Measurements from ENCODE around the gene PDPN.

The PDPN gene

GRCh38 chr1:13620825-13621224, 37.2 kb downstream of the PDPN start:
- H3K27ac ChIP-seq (ENCODE audit: low read length), result no peak overlapping the region
- H3K36me3 ChIP-seq (ENCODE audit: control insufficient read depth, low read depth, low read length), result peaks cover 18% of the 10 kb centered on the region
- H3K4me3 ChIP-seq (ENCODE audit: low read length), result no peak overlapping the region
- H3K9ac ChIP-seq (ENCODE audit: low read length), result no peak overlapping the region
- H3K4me1 ChIP-seq (ENCODE audit: control insufficient read depth, low read depth, low read length), result peaks cover 5% of the 10 kb centered on the region
- no peaks in the 10 kb centered on the region for H3K9me3 ChIP-seq (ENCODE audit: control insufficient read depth, low read depth, low read length)
- H3K27me3 ChIP-seq (ENCODE audit: control insufficient read depth, insufficient read depth, low read length), result no peaks in the 10 kb centered on the region

DNA sequence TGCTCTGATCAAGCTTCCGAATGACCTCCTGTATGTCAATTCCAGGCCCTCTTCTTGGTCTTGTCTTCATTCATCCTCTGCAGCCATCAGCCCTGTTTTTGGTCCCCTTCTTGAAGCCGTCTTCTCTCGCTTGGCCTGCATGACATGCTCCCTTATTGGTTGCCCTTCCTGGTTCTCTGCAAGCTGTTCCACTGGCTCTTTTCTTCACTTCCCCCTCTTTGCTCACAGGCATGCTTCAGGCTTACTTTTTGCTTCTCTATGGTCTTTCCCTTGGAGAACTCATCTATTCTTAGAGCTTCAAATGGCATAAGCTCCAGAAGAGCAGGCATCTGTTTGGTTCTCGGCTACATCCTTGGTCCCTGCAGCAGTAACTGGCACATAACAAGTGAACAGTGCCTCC, 38.8 kb downstream of the PDPN start:
- H3K27me3 ChIP-seq (ENCODE audit: control insufficient read depth, insufficient read depth, low read length), result no peaks in the 10 kb centered on the region
- no peaks in the 10 kb centered on the region for H3K9me3 ChIP-seq (ENCODE audit: control insufficient read depth, low read depth, low read length)
- peaks cover 2% of the 10 kb centered on the region for H3K36me3 ChIP-seq (ENCODE audit: control insufficient read depth, low read depth, low read length)
- no peak overlapping the region for H3K4me3 ChIP-seq (ENCODE audit: low read length)
- no peak overlapping the region for H3K27ac ChIP-seq (ENCODE audit: low read length)
- H3K9ac ChIP-seq (ENCODE audit: low read length), result no peak overlapping the region
- H3K4me1 ChIP-seq (ENCODE audit: control insufficient read depth, low read depth, low read length), result peaks cover 5% of the 10 kb centered on the region

GRCh38 chr1:13623021-13623637, 39.5 kb downstream of the PDPN start:
- Histone ChIP-seq H3K36me3 (ENCODE audit: control insufficient read depth, low read depth, low read length) (no peaks in the 10 kb centered on the region), H3K9ac (ENCODE audit: low read length) (no peak overlapping the region), H3K9me3 (ENCODE audit: control insufficient read depth, low read depth, low read length) (no peaks in the 10 kb centered on the region)

DNA sequence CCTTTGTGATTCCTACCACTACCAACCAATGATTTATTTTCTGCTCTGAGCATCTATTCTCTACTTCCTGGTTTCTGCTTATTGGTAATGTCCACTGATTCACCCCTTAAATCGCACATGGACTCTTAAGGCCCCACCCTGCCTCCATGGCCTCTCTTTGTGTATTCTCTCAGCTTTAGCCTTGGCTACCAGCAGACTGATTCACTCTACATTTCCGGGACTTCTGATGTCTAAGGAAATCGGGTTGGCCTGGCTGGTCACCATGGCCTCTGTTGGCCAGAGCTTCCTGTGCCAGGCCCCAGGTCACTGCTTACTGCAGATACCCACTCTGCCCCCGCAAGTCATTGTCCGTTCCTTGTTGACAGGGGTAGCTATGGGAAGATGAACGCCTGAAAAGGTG, 40.9 kb downstream of the PDPN start:
- Histone ChIP-seq H3K9me3 (ENCODE audit: control insufficient read depth, low read depth, low read length) (no peaks in the 10 kb centered on the region), H3K27me3 (ENCODE audit: control insufficient read depth, insufficient read depth, low read length) (no peaks in the 10 kb centered on the region), H3K36me3 (ENCODE audit: control insufficient read depth, low read depth, low read length) (no peaks in the 10 kb centered on the region)

More at GRCh38 chr1:13623021-13623637, 39.5 kb downstream of the PDPN start:
- no peak overlapping the region for H3K27ac ChIP-seq (ENCODE audit: low read length)
- no peak overlapping the region for H3K4me3 ChIP-seq (ENCODE audit: low read length)
- peaks cover 5% of the 10 kb centered on the region for H3K4me1 ChIP-seq (ENCODE audit: control insufficient read depth, low read depth, low read length)
- H3K27me3 ChIP-seq (ENCODE audit: control insufficient read depth, insufficient read depth, low read length), result no peaks in the 10 kb centered on the region

DNA sequence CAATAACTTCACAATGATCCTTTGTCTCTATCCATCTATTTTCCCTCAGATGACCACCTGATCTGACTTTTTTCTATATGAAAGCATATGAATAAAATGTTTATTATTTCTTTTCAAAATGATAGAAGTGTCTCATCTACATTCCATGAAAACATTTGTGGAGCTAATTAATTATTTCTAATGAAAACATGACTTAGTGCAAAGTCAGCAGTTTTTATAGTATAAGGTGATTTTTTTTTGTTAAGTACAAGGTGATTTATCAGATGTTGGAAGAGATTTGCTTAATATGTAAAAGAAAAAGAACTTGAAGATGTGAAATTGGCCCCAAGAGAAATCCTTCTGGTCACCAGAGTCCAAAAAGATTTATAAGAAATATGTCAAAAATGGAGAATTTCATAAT, 43.5 kb downstream of the PDPN start:
- no peaks in the 10 kb centered on the region for H3K9me3 ChIP-seq (ENCODE audit: control insufficient read depth, low read depth, low read length)
- no peak overlapping the region for H3K9ac ChIP-seq (ENCODE audit: low read length)
- no peaks in the 10 kb centered on the region for H3K4me1 ChIP-seq (ENCODE audit: control insufficient read depth, low read depth, low read length)
- no peak overlapping the region for H3K27ac ChIP-seq (ENCODE audit: low read length)
- no peaks in the 10 kb centered on the region for H3K27me3 ChIP-seq (ENCODE audit: control insufficient read depth, insufficient read depth, low read length)
- no peak overlapping the region for H3K4me3 ChIP-seq (ENCODE audit: low read length)
- H3K36me3 ChIP-seq (ENCODE audit: control insufficient read depth, low read depth, low read length), result no peaks in the 10 kb centered on the region

More for the DNA sequence above, 40.9 kb downstream of the PDPN start:
- Histone ChIP-seq H3K9ac (ENCODE audit: low read length) (no peak overlapping the region), H3K4me1 (ENCODE audit: control insufficient read depth, low read depth, low read length) (peaks cover 3% of the 10 kb centered on the region), H3K4me3 (ENCODE audit: low read length) (no peak overlapping the region), H3K27ac (ENCODE audit: low read length) (no peak overlapping the region)

DNA sequence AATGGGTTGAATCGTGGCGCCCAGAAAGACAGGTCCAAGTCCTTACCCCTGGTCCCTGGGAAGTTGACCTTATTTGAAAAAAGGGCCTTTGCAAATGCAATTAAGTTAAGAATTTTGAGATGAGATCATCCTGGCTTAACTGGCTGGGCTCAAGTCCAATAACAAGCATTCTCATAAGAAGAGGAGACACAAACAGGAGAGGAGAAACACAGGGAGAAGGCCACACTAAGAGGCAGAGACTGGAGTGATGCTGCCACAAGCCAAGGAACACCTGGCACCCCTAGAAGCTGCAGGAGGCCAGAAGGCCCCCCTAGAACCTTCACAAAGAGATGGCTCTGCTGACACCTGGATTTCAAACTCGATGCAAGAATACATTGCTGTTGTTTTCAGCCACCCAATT, 44.6 kb downstream of the PDPN start:
- Histone ChIP-seq H3K4me1 (ENCODE audit: control insufficient read depth, low read depth, low read length) (no peaks in the 10 kb centered on the region), H3K27ac (ENCODE audit: low read length) (no peak overlapping the region), H3K27me3 (ENCODE audit: control insufficient read depth, insufficient read depth, low read length) (no peaks in the 10 kb centered on the region), H3K9ac (ENCODE audit: low read length) (no peak overlapping the region), H3K36me3 (ENCODE audit: control insufficient read depth, low read depth, low read length) (no peaks in the 10 kb centered on the region), H3K9me3 (ENCODE audit: control insufficient read depth, low read depth, low read length) (no peaks in the 10 kb centered on the region), H3K4me3 (ENCODE audit: low read length) (no peak overlapping the region)

GRCh38 chr1:13628711-13629110, 45.1 kb downstream of the PDPN start:
- Histone ChIP-seq H3K9me3 (ENCODE audit: control insufficient read depth, low read depth, low read length) (no peaks in the 10 kb centered on the region), H3K27me3 (ENCODE audit: control insufficient read depth, insufficient read depth, low read length) (no peaks in the 10 kb centered on the region), H3K4me3 (ENCODE audit: low read length) (no peak overlapping the region), H3K4me1 (ENCODE audit: control insufficient read depth, low read depth, low read length) (no peaks in the 10 kb centered on the region), H3K36me3 (ENCODE audit: control insufficient read depth, low read depth, low read length) (no peaks in the 10 kb centered on the region), H3K27ac (ENCODE audit: low read length) (no peak overlapping the region), H3K9ac (ENCODE audit: low read length) (no peak overlapping the region)

GRCh38 chr1:13642306-13643004, 58.8 kb downstream of the PDPN start:
- Histone ChIP-seq H3K4me1 (ENCODE audit: control insufficient read depth, low read depth, low read length) (no peaks in the 10 kb centered on the region), H3K27me3 (ENCODE audit: control insufficient read depth, insufficient read depth, low read length) (no peaks in the 10 kb centered on the region), H3K27ac (ENCODE audit: low read length) (no peak overlapping the region), H3K4me3 (ENCODE audit: low read length) (no peak overlapping the region), H3K36me3 (ENCODE audit: control insufficient read depth, low read depth, low read length) (no peaks in the 10 kb centered on the region), H3K9ac (ENCODE audit: low read length) (no peak overlapping the region), H3K9me3 (ENCODE audit: control insufficient read depth, low read depth, low read length) (no peaks in the 10 kb centered on the region)

DNA sequence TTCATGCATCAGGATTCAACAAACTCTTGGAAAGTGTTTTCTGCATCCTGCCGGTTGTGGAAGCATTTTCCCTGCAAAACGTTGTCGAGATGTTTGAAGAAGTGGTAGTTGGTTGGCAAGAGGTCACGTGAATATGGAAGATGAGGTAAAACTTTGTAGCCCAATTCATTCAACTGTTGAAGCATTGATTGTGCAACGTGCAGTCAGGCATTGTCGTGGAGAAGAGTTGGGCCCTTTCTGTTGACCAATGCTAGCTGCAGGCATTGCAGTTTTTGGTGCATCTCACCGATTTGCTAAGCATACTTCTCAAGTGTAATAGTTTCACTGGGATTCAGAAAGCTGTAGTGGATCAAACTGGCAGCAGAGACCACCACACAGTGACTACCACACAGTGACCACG, 59.4 kb downstream of the PDPN start:
- no peaks in the 10 kb centered on the region for H3K36me3 ChIP-seq (ENCODE audit: control insufficient read depth, low read depth, low read length)
- no peaks in the 10 kb centered on the region for H3K9me3 ChIP-seq (ENCODE audit: control insufficient read depth, low read depth, low read length)
- H3K4me3 ChIP-seq (ENCODE audit: low read length), result no peak overlapping the region
- H3K27me3 ChIP-seq (ENCODE audit: control insufficient read depth, insufficient read depth, low read length), result no peaks in the 10 kb centered on the region
- H3K4me1 ChIP-seq (ENCODE audit: control insufficient read depth, low read depth, low read length), result no peaks in the 10 kb centered on the region
- H3K27ac ChIP-seq (ENCODE audit: low read length), result no peak overlapping the region
- H3K9ac ChIP-seq (ENCODE audit: low read length), result no peak overlapping the region

GRCh38 chr1:13646521-13646920, 62.9 kb downstream of the PDPN start:
- no peak overlapping the region for H3K27ac ChIP-seq (ENCODE audit: low read length)
- H3K9ac ChIP-seq (ENCODE audit: low read length), result no peak overlapping the region
- no peak overlapping the region for H3K4me3 ChIP-seq (ENCODE audit: low read length)
- H3K9me3 ChIP-seq (ENCODE audit: control insufficient read depth, low read depth, low read length), result no peaks in the 10 kb centered on the region
- H3K36me3 ChIP-seq (ENCODE audit: control insufficient read depth, low read depth, low read length), result no peaks in the 10 kb centered on the region
- H3K27me3 ChIP-seq (ENCODE audit: control insufficient read depth, insufficient read depth, low read length), result no peaks in the 10 kb centered on the region
- no peaks in the 10 kb centered on the region for H3K4me1 ChIP-seq (ENCODE audit: control insufficient read depth, low read depth, low read length)

DNA sequence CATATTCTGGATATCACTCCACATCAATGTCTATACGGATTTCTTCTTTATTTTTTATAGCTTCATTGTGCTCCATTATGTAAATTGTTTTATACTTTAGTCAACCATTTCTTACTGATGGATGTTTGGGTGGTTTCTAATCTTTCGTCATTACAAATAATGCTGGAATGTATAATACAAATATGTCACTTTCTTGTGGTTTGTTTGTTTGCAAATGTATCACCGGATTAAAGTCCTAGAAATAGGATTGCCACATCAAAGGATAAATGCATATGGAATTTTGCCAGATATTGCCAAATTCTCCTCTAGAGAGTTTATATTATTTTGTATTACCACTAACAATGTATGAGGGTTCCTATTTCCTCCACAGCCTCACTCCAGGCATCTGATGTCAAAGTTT, 67.6 kb downstream of the PDPN start:
- Histone ChIP-seq H3K4me3 (ENCODE audit: low read length) (no peak overlapping the region), H3K9ac (ENCODE audit: low read length) (no peak overlapping the region), H3K27ac (ENCODE audit: low read length) (no peak overlapping the region), H3K9me3 (ENCODE audit: control insufficient read depth, low read depth, low read length) (no peaks in the 10 kb centered on the region), H3K4me1 (ENCODE audit: control insufficient read depth, low read depth, low read length) (no peaks in the 10 kb centered on the region), H3K27me3 (ENCODE audit: control insufficient read depth, insufficient read depth, low read length) (no peaks in the 10 kb centered on the region), H3K36me3 (ENCODE audit: control insufficient read depth, low read depth, low read length) (no peaks in the 10 kb centered on the region)

- H3K9ac ChIP-seq (ENCODE audit: low read length), result no peak overlapping the region
- no peaks in the 10 kb centered on the region for H3K4me1 ChIP-seq (ENCODE audit: control insufficient read depth, low read depth, low read length)
- H3K9me3 ChIP-seq (ENCODE audit: control insufficient read depth, low read depth, low read length), result no peaks in the 10 kb centered on the region
- no peaks in the 10 kb centered on the region for H3K36me3 ChIP-seq (ENCODE audit: control insufficient read depth, low read depth, low read length)
- no peak overlapping the region for H3K4me3 ChIP-seq (ENCODE audit: low read length)
- H3K27me3 ChIP-seq (ENCODE audit: control insufficient read depth, insufficient read depth, low read length), result no peaks in the 10 kb centered on the region
- H3K27ac ChIP-seq (ENCODE audit: low read length), result no peak overlapping the region
Measured at GRCh38 chr1:13652238-13652637, 68.6 kb downstream of the PDPN start.
